NCI-H526 (cell line): ENCODE results near the gene RASSF7.
"Not testable (repeated sequence)": the region's sequence is repeated elsewhere in the genome, so short reads cannot be mapped to it uniquely, and the experiment has no call there.

Source experiments
- DNase-seq, 2 experiments: peaks; one replicate each; lab custom pipeline; 2025; lab: John Stamatoyannopoulos, UW

Gene RASSF7

DNA sequence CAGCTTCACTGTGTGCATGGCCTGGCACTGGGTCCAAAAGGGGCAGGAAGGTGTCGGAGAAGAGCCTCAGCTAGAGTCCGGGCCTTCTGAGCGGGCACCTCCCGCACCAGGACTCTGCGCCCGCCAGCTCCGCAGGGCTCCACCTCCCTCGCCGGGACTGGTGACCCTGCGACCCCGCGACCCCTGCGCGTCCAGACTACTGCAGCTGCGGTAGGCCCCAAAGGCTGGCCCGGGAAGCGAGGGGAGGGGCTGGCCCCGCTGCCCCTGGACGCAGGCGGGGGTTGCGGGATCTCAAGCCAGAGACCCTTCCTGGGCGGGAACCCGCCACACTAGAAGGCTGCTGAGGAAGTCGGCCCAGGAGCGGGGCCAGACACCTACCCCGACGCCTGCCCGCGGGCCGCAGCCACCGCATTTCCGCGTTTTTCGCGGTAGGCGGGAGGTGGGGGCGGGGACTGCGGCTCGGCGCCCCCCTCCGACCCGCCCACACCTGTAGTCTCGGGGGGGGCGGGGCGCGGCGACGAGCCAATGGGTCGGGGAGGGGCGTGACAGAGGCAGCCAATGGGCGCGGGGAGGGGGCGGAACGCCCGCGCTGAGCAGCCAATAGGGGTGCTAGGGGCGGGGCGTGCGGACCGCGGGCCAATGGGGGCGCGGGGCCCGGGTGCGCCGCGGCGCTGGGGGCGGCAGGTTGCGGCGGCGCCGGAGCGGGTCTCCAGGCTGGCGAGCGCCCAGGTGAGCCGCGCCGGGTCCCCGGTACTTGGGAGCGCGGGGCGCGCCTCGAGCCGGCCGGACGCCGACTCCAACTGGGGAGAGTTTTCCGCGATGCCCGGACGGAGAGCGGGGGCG, at the start of gene RASSF7, which contains the start of gene LMNTD2:
TSS of gene RASSF7 (plus strand) at position 666 of the 843 bp plus-strand sequence. CDS start 799 bp downstream, outside the sequence.
TSS of gene LMNTD2 (minus strand) at position 434 of the 843 bp plus-strand sequence. CDS start at position 412, 22 bp downstream.
- DNase-seq: peak; percentile 76 to 99

DNA sequence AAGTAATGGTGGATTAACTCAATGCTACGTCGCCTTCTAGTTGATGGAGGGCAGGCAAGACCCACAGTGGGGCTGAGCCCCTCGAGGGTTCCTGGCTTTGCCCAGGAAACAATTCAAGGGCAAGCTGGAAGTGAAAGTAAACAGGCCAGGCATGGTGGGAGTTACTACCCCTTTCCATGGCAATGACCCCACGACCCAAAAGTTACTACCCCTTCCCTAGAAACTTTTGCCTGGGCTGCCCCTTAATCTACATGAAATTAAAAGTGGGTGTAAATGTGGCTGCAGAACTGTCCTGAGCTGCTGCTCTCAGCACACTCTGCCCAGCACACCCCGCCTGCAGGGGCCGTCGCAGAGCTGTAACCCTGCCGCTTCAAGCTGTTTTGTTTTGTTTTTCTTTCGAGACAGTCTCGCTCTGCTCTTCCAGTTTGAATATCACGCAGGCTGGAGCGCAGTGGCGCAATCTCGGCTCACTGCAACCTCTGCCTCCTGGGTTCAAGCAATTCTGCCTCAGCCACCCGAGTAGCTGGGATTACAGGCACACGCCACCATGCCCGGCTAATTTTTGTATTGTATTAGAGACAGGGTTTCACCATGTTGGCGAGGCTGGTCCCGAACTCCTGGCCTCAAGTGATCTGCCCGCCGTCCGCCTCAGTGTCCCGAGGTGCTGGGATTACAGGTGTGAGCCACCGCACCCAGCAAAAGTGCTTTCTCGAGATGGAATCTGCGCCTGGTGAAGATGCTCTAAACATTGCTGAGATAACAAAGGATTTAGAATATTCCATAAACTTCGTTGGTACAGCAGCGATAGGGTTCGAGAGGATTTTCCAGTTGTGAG, 47.8 kb upstream of the RASSF7 start:
- no peak for DNase-seq

- no peak for DNase-seq
Measured at GRCh38 chr11:514606-515005, 46.2 kb upstream of the RASSF7 start.

GRCh38 chr11:515131-515530, 45.6 kb upstream of the RASSF7 start:
- DNase-seq: no peak

- DNase-seq: no peak
Measured at GRCh38 chr11:516400-516799, 44.4 kb upstream of the RASSF7 start.

- not testable (repeated sequence) for DNase-seq
Measured at GRCh38 chr11:516918-517685, 43.7 kb upstream of the RASSF7 start.

DNA sequence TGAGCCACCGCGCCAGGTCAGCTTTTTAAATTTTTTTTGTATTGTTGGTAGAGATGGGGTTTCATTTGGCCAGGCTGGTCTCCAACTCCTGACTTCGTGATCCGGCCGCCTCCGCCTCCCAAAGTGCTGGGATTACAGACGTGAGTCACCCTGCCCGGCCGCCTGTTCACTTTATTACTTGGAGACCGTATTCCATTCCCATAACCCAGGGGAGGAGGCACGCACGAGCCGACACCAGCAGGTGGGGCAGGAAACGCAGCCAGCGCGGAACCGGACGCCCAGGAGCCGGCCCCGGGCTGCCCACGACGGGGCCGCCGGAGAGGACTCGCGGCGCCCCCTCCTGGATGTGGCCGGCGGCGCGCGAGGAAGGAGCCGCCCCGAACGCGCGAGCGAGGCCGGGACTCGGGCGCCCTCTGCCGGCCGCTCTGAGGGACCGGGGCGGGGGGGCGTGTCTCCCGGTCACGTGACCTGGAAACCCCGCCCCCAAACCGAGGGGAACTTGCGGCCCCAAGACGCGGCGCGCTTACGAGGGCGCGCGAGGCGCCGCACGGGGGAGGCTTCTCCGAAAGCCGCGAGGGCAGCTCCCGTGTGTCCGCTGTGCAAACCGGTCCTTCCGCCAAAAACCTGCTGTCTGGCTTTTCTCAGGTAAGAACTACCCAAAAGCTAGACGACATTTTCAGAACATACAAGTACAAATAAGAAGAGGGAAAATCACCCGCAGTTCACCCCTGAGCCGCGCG, 42.1 kb upstream of the RASSF7 start:
- peak; percentile 84 to 96 for DNase-seq

GRCh38 chr11:520428-521176, 40.2 kb upstream of the RASSF7 start:
- DNase-seq: no peak

GRCh38 chr11:521177-521688, 39.5 kb upstream of the RASSF7 start:
- no peak for DNase-seq

- no peak for DNase-seq
Measured at GRCh38 chr11:526192-526591, 34.6 kb upstream of the RASSF7 start.

DNA sequence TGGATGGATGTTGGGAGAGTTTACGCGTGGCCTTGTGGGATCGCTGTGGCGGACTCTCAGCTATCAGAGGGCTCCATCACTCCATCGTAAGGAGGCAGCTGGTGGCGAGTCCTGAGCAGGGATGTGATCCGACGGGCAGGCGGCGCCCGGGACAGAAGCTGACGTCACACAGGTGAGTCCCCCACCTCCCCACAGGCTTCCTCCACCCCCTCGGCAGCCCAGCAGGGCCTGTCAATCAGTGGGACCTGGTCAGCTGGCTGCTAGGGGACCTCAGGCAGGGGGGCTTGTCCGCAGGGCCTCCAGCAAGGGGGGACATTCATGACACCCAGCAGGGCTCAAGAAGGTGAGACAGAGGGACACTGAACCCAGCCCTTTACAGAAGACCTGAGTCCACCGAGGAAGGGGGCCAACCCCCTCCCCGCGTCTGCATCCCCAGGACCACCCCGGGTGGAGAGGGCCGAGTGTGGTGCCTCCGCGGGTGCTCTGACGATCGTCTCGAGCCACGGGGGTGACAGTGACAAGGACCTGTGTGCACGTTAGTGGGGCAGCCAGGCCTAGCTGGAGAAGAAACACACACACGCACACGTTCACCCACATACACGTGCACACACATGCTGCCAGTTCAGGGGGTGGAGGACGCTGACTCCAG, 32.5 kb upstream of the RASSF7 start:
- DNase-seq: no peak

DNA sequence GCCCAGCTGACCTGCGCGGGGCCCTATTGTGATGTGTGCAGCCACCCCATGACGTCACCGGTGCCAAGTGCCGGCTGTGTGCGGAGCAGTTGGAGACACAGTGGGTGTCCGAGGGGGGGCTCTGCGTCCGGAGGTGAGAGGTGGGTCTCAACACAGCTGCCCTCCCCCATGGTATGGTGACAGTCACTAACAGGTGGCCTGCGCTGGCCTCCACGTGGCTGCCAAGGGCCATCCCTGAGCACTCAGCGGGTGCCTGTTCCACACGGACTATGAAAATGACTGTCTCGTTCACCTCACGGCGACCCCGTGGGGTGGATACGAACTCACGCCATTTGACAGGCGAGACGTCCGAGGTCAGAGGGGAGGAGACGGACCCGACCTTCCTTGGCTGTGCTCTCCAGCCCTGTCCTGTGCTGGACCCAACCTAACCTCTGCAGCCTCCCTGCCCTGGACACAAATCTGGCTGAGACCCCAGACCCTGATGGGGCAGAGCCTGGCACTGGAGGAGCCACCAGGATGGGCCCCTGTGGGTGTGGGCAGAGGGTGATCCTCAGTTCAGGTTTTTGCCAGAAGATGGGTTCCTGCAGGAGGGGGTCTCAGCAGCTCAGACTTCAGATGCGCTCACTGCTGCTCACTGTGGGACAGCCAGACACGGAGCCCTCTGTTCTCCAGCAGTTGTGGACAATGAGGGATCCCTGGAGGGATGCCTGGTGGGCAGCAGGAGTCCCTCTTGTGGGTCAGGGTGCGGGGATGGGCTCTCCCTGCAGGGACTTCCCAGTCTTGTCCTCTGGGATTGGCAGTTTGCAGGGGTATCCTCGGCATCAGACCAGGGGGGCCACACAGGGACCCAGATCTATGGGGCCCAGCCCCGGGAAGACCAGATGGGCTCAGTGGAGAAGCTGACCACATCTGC, 31.7 kb upstream of the RASSF7 start:
- DNase-seq: no peak

DNA sequence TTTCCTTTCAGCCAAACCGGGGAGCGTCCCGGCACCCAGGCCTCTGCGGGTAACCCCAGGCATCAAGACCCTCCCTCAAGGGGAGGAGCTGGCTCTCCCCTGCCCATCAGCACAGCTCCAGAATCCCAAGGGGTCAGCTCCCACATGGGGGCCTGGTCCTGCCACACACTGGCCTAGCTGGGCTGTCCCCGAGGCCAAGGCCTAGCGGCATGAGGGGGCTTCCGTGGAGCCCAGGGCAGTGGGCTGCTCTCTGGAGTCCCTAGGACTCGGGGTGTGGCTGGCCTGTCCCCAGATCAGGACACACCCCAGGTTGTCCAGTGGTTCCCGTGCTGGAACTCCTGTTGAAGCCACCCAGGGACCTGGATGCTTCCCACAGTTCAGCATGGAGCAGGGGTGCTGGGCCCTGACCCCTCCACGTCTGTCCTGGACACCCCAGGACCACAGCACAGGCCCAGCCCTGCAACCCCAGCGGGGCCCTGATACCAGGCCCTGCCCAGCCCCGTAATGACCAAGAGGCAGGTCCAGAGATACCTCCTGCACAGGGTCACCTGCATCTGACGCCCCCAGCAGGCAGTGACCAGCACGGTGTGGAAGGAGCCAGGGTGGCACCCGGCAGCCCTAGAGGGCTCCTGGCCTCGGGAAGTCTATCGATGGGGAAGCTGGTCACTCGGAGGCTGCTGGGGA, 30.9 kb upstream of the RASSF7 start:
- no peak for DNase-seq

DNA sequence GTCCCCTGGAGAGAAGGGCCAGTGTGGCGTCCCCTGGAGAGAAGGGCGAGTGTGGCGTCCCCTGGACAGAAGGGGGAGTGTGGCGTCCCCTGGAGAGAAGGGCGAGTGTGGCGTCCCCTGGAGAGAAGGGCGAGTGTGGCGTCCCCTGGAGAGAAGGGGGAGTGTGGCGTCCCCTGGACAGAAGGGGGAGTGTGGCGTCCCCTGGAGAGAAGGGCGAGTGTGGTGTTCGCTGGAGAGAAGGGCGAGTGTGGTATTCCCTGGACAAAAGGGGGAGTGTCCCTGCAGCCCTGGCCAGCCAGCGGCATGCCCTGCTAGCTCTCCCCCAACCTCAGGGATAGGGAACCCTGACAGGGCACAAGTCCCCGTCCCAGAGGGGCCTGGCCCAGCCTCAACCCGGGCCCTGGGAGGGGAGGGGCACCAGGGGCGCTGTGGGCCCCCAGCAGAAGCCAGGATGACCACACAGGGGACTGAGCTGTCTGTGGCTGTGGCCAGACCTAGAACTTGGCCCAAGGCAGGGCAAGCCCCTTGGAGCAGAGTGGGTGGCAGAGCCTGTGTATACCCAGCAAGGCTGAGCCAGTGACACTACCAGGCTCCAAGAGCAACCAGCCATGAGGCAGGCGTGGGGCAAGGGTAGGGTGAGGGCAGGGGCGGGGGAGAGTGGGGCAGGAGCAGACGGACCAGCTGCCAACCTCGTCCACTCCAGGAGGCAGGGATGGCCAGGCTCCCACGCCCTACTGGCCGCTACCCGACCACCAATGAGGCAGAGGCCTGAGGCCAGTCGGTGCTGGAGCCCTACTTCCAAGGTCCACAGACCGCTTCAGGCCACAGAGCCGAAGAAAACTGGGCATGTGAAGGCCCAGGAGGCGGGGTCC, 29.6 kb upstream of the RASSF7 start:
- DNase-seq: no peak

DNA sequence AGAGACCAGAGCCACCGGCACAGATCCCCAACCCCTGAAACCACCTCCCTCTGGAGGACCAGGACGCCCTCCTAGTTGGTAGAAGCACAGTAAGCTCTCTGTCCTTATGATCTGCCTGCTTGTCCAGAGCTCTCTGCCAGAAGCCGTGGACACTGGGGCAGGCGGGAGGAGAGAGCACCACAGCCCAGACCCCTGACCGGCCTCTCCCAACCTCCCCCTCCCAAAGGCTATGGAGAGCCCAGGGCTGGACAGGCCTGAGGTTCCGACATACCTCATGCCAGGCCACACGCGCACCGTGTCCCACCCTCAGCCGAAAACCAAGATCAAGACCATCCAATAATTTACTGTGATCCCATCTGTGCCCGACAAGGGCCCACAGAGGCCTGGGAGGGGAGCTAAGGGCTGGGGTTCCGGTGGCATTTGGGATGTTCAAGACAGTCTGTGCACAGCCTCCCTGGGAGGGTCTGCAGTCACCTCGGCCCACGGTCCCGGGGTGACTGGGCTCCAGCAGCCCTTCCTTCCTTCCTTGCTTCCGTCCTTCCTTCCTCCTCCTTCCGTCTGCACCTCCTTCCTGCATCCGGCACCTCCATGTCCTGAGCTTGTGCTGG, 28.7 kb upstream of the RASSF7 start:
- DNase-seq: no peak

DNA sequence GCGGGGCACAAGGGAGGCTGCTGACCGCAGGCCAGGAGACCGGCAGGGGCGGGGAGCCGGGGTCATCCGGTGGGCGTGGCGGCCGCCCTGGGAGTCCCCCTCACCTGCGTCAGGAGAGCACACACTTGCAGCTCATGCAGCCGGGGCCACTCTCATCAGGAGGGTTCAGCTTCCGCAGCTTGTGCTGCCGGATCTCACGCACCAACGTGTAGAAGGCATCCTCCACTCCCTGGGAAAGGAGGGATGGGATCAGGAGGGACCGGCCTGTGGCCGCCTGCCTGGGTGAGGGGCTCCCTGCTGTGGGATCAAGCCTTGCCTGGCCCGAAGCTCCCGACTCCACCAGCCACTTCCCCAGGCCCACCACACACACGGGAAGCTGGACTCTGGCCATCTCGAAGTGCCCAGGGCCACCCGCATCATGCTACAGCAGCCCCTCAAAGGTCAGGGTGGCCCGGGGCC, 28.2 kb upstream of the RASSF7 start:
- no peak for DNase-seq
